ENCODE measurements around the gene ID1.
"Not testable (repeated sequence)": the region's sequence is repeated elsewhere in the genome, so short reads cannot be mapped to it uniquely, and the experiment has no call there.

The ID1 gene

GRCh38 chr20:31594558-31595379 is 10.3 kb upstream of the ID1 start:
- no peak overlapping the region for H3K4me3 ChIP-seq (replicated peaks in 1 of 2; ENCODE audit: low read depth in 2 of 2, low read length in 2 of 2)
- TF ChIP-seq CTCF (IDR thresholded peaks at IDR 0.05; ENCODE audit: low read depth, low read length) = no peak
- DNase-seq (ENCODE audit: low read depth in 2 of 2) = peak in 1 of 2 donors; percentile 40

- TF ChIP-seq CTCF (IDR thresholded peaks at IDR 0.05; ENCODE audit: low read depth, low read length) = no peak
- DNase-seq (ENCODE audit: low read depth in 2 of 2) = no peak
- no peak overlapping the region for H3K4me3 ChIP-seq (replicated peaks in 1 of 2; ENCODE audit: low read depth in 2 of 2, low read length in 2 of 2)
Measured at GRCh38 chr20:31595380-31595653, 9.8 kb upstream of the ID1 start.

- TF ChIP-seq CTCF (IDR thresholded peaks at IDR 0.05; ENCODE audit: low read depth, low read length) = no peak
- DNase-seq (ENCODE audit: low read depth in 2 of 2) = peak; percentile 88 to 99
- H3K4me3 ChIP-seq (replicated peaks in 1 of 2; ENCODE audit: low read depth in 2 of 2, low read length in 2 of 2) = no peak overlapping the region
Measured at GRCh38 chr20:31595654-31596411, 9.3 kb upstream of the ID1 start.

GRCh38 chr20:31596412-31596715 is 8.7 kb upstream of the ID1 start:
- not testable (repeated sequence) for DNase-seq (ENCODE audit: low read depth in 2 of 2); H3K4me3 ChIP-seq (replicated peaks in 1 of 2; ENCODE audit: low read depth in 2 of 2, low read length in 2 of 2)

- DNase-seq (ENCODE audit: low read depth in 2 of 2) = no peak
- no peak for TF ChIP-seq CTCF (IDR thresholded peaks at IDR 0.05; ENCODE audit: low read depth, low read length)
- H3K4me3 ChIP-seq (replicated peaks in 1 of 2; ENCODE audit: low read depth in 2 of 2, low read length in 2 of 2) = no peak overlapping the region
Measured at GRCh38 chr20:31596831-31597480, 8.1 kb upstream of the ID1 start.

GRCh38 chr20:31597481-31597855 is 7.6 kb upstream of the ID1 start:
- DNase-seq (ENCODE audit: low read depth in 2 of 2) = no peak
- H3K4me3 ChIP-seq (replicated peaks in 1 of 2; ENCODE audit: low read depth in 2 of 2, low read length in 2 of 2) = no peak overlapping the region
- no peak for TF ChIP-seq CTCF (IDR thresholded peaks at IDR 0.05; ENCODE audit: low read depth, low read length)

- DNase-seq (ENCODE audit: low read depth in 2 of 2) = no peak
- no peak overlapping the region for H3K4me3 ChIP-seq (replicated peaks in 1 of 2; ENCODE audit: low read depth in 2 of 2, low read length in 2 of 2)
- no peak for TF ChIP-seq CTCF (IDR thresholded peaks at IDR 0.05; ENCODE audit: low read depth, low read length)
Measured at GRCh38 chr20:31602431-31602778, 2.7 kb upstream of the ID1 start.
